H7 (cell line): Measurements from ENCODE around the gene RAB10. TPM values are rescaled to one million over a fixed set of nuclear protein-coding genes. Genes with fewer than 3 reads are reported as not detected.
"Not testable (repeated sequence)": the region's sequence is repeated elsewhere in the genome, so short reads cannot be mapped to it uniquely, and the experiment has no call there.

Experiments
- DNase-seq: peaks from one replicate; pipeline ENCODE4 v3.0.0; 2012
- H3K27me3 ChIP-seq: 2 replicates; pipeline ENCODE4 v1.6.0; 2011; ENCODE audit warnings: mild to moderate bottlenecking, low read length; ENCODE audit not compliant: control insufficient read depth, insufficient read depth
- H3K36me3 ChIP-seq: replicated peaks from 2 replicates; pipeline ENCODE4 v1.5.1; 2011; ENCODE audit warnings: low read length; ENCODE audit not compliant: control insufficient read depth, insufficient read depth
- H3K4me3 ChIP-seq: 2 replicates; pipeline ENCODE4 v1.5.1; 2011; ENCODE audit warnings: low read depth, mild to moderate bottlenecking, control low read depth, low read length, moderate library complexity; ENCODE audit not compliant: insufficient read depth
- total RNA-seq: library from RNA; depleted of rRNA; stranded (reverse); fragments of >200 nt; shearing (Covaris generic); gene quantifications from 2 replicates; pipeline ENCODE4 v1.2.3, GENCODE V29; 2014

RAB10 gene
- total RNA-seq, 1 experiment from 2014 or later, result 92.6 TPM

DNA sequence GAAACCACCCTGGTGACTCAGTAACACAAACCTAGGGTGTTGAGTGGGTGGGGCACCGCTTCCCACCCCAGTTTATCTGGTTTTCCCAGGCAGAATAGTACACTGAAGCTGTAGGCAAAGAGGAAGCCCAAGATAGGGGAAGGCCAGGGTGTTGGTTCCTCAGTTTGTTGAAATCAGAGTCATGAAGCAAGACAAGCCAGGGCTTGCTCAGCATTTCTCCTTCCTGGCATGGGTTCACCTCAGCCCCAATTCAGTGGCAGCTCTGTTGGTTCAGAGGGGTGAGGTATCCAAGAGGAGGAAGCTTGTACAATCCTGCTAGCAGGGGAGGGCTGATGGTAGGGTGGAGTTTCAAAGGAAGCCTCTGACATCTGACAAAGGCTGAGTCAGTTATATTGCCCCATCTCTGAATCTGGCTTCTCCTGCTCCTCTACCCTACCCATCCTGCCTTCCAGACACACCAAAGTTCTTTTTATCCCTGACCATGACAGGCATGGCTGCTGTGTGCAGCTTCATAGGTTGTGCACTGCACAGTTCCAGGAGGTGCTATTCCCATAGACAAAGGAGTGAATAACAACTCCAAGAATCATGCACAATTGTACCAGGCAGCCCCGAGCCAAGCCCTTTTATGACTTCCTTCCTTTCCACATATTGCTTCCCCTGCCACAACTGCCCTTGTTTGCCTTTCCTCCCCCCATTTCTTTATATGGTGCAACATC is 24.9 kb upstream of the RAB10 start:
- no peak overlapping the region for H3K4me3 ChIP-seq
- no peaks in the 10 kb centered on the region for H3K27me3 ChIP-seq
- no peak for DNase-seq
- no peaks in the 10 kb centered on the region for H3K36me3 ChIP-seq

- Histone ChIP-seq H3K4me3 (no peak overlapping the region), H3K36me3 (no peaks in the 10 kb centered on the region), H3K27me3 (no peaks in the 10 kb centered on the region)
- no peak for DNase-seq
These were observed 24.3 kb upstream of the RAB10 start for GRCh38 chr2:26009567-26009963.

DNA sequence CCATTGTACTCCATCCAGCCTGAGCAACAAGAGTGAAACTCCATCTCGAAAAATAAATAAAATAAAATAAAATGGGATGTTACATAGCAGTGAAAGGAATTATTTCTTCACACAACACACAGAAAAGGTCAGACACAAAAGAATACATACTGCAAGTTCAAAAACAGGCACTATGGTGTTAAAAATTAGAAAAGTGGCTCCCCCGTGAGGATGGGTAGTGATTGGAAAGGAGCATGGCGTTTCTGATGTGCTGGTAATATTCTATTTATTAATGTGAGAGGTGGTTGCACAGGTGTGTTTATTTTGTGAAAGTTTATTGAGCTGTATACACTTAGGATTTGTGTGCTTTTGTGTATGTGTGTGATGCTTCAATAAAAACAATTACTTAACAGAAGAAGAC is 22.9 kb upstream of the RAB10 start:
- Histone ChIP-seq H3K36me3 (no peaks in the 10 kb centered on the region), H3K4me3 (no peak overlapping the region), H3K27me3 (no peaks in the 10 kb centered on the region)
- no peak for DNase-seq

DNA sequence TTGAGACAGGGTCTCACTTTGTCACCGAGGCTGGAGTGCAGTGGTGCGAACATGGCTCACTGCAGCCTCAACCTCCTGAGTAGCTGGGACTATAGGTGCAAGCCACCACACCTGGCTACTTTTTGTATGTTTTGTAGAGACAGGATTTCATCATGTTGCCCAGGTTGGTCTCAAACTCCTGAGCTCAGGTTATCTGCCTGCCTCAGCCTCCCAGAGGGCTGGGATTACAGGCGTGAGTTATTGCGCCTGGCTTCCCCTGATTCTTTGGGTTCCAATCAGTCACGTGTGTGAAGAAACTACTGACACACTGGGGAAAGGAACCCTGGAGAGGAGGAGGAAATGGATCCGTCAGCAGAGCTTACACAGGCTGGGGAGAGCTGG is 22.3 kb upstream of the RAB10 start:
- no peaks in the 10 kb centered on the region for H3K36me3 ChIP-seq
- H3K4me3 ChIP-seq, result no peak overlapping the region
- H3K27me3 ChIP-seq, result no peaks in the 10 kb centered on the region
- DNase-seq, result no peak

GRCh38 chr2:26011990-26012856 is 21.7 kb upstream of the RAB10 start:
- Histone ChIP-seq H3K27me3 (no peaks in the 10 kb centered on the region), H3K4me3 (no peak overlapping the region), H3K36me3 (no peaks in the 10 kb centered on the region)
- no peak for DNase-seq

- no peaks in the 10 kb centered on the region for H3K27me3 ChIP-seq
- no peaks in the 10 kb centered on the region for H3K36me3 ChIP-seq
- DNase-seq, result no peak
- no peak overlapping the region for H3K4me3 ChIP-seq
These were observed 20.2 kb upstream of the RAB10 start for GRCh38 chr2:26013668-26014067.

DNA sequence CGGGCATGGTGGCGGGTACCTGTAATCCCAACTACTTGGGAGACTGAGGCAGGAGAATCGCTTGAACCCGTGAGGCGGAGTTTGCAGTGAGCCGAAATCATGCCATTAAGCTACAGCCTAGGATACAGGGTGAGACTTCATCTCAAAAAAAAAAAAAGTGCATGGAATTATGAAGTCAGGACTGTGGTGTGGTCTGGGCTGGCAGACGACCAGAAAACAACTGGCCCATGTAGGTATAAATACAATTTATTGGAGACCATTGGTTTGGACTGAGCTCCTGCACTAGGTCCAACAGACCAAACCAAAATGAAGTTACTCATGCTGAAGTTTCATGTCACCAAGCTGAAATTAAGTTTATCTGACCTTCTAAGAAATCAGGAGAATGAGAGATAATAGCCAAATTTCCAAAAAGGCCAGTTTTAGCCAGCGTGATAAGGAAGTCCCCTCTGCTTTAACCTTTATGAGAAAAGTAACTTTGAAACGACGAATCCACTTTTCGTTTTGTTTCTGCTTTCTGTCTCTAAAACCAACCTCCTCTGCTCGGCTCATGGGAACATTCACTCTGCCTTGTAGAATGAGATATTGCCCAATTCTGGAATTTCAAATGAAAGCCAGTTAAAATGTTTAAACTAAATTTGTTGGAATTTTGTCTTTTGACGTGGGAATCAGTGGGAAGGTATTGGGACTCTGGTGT is 17.7 kb upstream of the RAB10 start:
- Histone ChIP-seq H3K4me3 (no peak overlapping the region), H3K36me3 (no peaks in the 10 kb centered on the region), H3K27me3 (no peaks in the 10 kb centered on the region)
- DNase-seq, result no peak

DNA sequence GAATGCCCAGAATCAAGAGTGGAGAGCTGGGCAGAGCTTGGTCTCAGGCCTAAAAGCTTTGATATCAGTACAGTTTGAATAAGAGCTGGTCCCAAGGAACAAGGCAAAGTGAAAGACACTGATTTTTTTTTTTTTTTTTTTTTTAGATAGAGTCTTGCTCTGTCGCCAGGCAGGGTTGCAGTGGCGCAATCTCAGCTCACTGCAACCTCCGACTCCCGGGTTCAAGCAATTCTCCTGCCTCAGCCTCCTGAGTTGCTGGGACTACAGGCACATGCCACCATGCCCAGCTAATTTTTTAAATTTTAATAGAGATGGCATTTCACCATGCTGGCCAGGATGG is 17.2 kb upstream of the RAB10 start:
- not testable (repeated sequence) for H3K27me3 ChIP-seq

DNA sequence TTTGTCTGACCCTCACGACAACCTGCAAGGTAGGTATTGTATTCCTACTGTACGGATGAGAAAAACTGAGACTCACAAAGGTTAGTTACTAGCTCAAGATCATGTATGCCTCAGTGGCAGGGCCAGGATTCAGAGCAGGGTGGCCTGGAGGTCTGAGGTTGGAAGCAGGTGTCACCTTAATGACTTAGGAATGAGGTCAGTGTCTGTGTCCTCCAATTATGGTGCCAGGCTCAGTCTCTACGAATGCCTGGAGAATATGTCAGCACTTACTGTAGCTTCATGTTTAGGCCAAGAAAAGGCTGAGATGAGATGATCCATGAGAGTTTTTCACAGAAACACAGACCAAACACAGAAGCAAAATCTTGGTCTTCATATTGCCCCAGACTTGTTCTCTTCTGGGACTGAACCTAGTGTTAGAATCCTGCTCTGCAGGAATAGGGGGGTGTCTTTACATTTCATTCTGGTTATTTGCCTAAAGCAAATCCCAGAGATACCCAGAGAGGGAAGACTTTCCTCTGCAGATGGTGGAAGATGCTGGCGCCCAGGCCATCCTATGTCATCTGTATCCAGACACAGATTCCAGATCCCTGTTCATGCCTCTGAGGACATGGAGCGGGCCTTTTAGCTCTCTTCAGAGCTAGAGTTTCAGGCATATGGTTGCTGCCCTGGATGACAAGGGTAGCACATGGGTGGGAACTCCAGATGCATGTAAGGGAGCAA is 16.3 kb upstream of the RAB10 start:
- DNase-seq, result no peak
- no peak overlapping the region for H3K4me3 ChIP-seq
- no peaks in the 10 kb centered on the region for H3K36me3 ChIP-seq
- no peaks in the 10 kb centered on the region for H3K27me3 ChIP-seq

More for the DNA sequence above, 17.2 kb upstream of the RAB10 start:
- not testable (repeated sequence) for DNase-seq, H3K36me3 ChIP-seq, H3K4me3 ChIP-seq

DNA sequence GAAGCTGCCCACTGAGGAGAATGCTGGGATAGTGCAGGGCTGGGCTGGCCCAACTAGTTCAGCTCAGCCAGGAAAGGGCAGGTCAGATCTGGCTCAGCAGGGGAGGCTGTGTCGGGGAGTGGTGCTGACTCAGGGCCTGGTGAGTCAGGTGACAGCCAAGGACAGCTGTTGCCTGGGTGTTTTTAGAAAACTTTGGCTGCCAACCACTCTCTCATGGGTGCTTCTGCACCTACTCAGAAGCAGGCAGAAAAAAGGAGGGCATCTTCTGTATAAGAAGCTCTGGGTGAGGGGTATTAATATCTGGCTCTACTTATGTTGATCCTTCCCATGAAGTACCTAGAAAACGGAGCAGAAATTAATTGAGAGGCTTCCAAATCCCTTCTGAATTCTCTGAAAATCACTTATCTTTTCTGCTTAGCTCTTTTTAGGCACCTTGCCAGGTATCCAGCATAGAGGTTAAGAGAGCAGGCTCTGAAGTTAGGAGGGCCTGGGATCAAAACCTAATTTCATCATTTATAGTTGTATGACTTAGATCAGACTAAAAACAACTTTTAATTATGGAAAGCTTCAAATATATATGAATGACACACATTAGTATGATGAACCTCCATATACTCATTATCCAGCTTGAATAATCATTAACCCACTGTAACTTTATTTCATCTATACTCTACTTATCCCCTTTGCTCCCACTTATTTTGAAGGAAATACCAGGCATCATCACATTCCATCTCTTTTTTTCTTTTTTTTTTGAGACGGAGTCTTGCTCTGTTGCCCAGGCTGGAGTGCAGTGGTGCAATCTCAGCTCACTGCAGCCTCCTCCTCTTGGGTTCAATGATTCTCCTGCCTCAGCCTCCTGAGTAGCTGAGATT is 15.5 kb upstream of the RAB10 start:
- Histone ChIP-seq H3K27me3 (no peaks in the 10 kb centered on the region), H3K4me3 (no peak overlapping the region), H3K36me3 (no peaks in the 10 kb centered on the region)
- peak; percentile 50 for DNase-seq

DNA sequence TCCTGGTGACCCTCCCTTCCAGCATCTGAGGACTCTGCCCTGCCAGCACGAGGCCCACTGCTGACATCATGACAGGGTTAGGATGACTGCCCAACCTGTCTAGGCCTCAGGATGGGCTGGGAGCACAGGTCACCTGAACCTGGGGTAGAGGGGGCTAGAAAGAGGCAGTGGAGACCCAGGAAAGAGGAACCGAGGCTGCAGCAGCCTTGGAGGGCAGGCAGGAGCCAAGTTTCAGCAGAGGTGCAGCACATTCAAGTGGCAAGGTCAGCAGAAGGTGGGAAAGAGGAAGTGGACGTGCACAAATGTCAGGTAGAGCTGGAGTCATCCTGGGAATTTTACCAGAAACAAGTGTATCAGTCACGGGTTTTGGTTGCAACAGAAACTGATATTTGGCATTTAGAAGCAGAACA is 13.6 kb upstream of the RAB10 start:
- no peak overlapping the region for H3K4me3 ChIP-seq
- no peaks in the 10 kb centered on the region for H3K27me3 ChIP-seq

DNA sequence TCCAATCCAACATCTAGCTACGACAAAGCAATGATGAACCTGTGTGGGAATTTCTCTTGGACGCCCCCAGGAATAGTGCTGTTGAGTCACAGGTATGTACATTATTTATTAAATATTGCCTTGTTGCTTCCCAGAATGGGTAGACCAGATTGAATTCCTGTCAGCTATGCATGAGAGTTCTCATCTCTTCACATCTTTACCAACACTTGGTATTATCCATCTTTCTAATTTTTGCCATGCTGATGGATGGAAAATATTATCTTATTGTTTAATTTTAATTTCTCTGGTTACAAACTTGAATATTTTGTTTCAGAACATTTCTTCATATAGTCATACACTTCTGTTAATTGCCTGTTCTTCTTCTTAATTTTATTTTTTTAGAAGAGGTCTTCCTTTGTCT is 9.6 kb upstream of the RAB10 start:
- Histone ChIP-seq H3K27me3 (no peaks in the 10 kb centered on the region), H3K4me3 (no peak overlapping the region)

More for the DNA sequence above, 13.6 kb upstream of the RAB10 start:
- no peak for DNase-seq
- no peaks in the 10 kb centered on the region for H3K36me3 ChIP-seq

DNA sequence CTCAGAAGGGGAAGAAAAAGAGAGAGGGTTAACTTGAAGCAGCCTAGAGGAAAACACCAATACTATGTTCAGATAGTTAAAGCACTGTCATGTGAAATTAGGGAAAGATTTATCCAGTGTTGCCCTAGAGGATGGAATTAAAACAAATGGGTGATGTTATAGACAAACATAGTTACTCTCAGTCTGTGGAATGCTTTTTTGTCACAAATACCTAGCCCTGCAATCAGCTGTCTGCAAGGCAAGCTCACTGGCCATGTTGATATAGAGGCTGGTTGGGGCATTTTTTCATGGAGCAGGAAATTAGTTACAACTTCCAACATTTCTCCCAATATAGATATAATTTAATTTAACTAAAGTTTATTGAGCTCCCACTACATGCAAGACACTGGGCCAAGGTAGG is 8.4 kb upstream of the RAB10 start:
- no peak overlapping the region for H3K4me3 ChIP-seq
- H3K27me3 ChIP-seq, result no peaks in the 10 kb centered on the region
- no peak for DNase-seq
- H3K36me3 ChIP-seq, result no peaks in the 10 kb centered on the region

More for the DNA sequence above, 9.6 kb upstream of the RAB10 start:
- H3K36me3 ChIP-seq, result no peaks in the 10 kb centered on the region
- DNase-seq, result no peak

- not testable (repeated sequence) for H3K27me3 ChIP-seq, H3K4me3 ChIP-seq, H3K36me3 ChIP-seq, DNase-seq
These were observed 5.8 kb upstream of the RAB10 start for GRCh38 chr2:26028083-26028482.
